ENCODE measurements around the gene CLCN7.

CLCN7 gene

DNA sequence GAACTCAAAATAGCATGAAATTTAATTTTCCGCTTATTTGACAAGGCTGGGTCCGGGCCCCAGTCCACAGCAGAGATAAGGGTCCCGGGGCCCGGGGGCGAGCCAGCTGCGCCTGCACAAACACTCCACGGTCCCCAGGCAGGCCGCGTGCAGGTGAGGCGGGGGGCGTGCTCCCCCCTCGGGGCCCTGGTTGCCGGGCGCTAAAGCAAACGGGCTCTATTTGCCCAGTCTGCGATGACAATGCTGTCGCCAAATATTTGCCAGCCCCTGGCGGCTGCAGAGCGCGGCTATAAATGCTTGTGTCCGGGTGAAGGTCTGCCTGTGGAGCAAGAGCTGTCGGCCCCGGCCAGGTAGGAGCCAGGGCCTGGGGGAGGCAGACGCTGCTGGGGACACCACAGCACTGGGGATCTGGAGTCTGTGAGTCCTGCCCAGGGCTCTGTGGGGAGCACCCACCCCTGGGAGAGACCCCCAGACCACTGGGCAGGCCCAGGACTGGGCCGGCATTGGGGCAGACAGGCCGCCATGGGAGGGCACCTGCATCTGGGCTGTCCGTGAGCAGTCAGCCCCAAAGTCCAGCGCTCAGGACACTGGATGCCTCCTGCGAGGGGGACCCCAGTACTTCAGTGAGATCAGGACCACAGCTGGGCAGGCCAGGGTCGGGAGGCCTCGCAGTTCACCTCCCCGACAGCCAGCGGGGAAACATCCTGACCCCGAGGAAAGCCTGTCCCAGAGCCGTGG, 43.9 kb downstream of the CLCN7 start, which contains the start of gene PERCC1:
PERCC1 (plus strand) TSS at position 320 of the 738 bp plus-strand sequence. CDS start 1,516 bp downstream, outside the sequence.
- DNase-seq (ENCODE audit: low read depth): no peak

- DNase-seq (ENCODE audit: low read depth): no peak
Measured at GRCh38 chr16:1430214-1430758, 44.5 kb downstream of the CLCN7 start.

GRCh38 chr16:1429631-1430030, 45.2 kb downstream of the CLCN7 start:
- no peak for DNase-seq (ENCODE audit: low read depth)

DNA sequence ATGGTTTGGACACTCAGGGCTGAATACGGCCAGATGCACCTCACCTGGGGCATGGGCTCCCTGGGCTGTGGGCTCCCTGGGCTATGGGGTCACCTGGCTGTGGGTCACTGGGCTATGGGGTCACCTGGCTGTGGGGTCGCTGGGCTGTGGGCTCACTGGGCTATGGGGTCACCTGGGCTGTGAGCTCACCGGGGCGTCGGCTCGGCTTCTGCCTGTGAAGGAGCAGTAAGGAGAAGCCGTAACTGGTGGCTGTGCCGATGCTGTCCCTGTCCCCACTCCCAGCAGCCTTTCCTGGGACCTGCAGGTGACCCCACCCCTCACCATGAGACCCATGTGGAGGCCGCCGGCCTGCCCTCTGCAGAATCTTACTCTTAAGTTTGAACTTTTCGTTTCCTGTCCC, 45.8 kb downstream of the CLCN7 start:
- no peak for DNase-seq (ENCODE audit: low read depth)

DNA sequence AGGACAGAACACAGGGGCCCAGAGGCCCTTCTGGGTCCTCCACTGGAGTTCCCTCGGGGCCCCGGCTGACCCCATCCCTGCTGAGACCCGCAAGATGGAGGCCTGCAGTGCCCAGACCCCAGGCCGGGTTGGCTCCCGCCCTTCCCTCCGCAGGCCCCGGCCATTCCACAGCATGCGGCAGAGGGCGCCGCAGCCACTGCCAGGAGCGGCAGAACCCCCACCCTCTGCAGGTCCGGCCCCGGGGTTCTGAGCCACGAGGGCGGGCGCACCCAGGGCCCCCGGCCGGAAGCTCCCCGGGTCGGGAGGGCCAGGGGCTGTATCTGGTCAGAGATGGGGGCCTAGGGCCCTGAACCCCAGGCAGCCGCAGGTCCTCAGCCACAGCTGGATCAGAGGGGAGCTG, 46.3 kb downstream of the CLCN7 start:
- peak; percentile 10 for DNase-seq (ENCODE audit: low read depth)

GRCh38 chr16:1427473-1428461, 47.1 kb downstream of the CLCN7 start:
- no peak for DNase-seq (ENCODE audit: low read depth)

DNA sequence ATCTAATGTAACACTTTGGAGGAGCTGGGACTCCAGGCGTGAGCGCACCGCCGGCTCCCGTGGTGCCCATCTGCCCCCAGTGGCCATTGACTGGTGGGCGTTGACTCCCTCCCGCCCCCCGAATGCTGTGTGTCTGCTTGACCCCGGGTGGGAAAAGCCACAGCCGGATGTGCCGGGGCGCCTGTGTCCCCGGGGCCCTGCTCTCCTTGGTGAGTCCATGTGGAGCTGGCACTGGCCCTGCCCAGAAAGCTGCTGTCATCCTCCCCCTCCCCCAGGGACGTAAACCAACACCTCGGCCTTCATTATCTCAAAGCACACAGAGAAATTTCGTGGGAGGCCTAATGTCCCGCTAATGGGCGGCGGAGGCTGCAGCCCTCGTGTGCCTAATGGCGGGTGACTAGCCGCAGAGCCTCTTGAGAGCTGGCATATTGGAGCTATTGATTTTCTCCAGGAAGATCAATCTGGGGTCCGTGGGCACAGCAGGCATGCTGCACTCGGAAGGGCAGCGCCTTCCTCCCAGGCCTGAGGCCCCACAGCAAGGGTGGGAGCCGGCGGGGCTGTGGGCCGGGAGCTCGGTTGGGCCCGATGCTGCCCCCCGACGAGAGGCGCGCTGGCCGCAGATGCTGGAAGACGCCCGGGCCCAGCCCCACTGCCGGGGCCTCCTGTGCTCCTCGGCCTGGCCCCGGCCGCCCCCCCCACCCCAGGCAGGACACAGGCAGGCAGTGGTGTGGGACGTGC, 47.9 kb downstream of the CLCN7 start:
- DNase-seq (ENCODE audit: low read depth): no peak

GRCh38 chr16:1425616-1426370, 49.0 kb downstream of the CLCN7 start:
- no peak for DNase-seq (ENCODE audit: low read depth)

- DNase-seq (ENCODE audit: low read depth): no peak
Measured at GRCh38 chr16:1424028-1424427, 50.8 kb downstream of the CLCN7 start.

DNA sequence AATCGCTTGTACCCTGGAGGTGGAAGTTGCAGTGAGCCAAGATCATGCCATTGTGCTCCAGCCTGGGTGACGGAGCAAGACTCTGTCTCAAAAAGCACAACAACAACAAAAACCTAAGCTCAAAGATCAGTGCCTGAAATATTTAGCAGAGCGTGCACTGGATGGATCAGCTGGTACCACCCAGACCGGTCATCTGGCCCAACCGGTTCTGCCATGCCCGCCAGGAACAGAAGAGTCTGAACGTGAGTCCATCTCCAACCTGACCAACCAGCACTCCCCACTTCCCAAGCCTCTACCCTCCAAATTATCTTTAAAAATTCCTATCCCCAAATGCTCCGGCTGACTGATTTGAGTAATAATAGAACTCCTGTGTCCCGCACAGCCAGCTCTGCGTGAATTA, 52.8 kb downstream of the CLCN7 start:
- DNase-seq (ENCODE audit: low read depth): no peak

DNA sequence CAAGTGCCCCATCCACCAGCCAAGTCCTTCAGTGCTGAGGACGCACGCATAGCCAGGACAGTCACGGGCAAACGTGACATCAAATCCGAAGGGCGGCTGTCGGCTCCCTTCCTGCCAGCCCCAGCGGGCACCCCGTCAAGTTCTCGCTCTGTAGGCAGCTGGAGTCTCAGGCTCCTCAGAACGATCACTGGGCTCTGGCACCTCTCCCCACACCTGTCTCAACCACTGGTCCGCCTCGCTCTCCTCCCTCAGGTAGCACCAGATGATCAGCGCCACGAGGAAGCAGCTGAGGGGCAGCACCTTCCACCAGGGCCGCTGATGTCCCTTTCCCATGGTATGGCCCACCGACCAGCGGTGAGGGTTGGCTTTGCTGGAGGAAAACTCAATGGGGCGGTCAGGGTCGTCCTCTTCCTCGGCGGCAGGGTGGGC, 54.7 kb downstream of the CLCN7 start:
- DNase-seq (ENCODE audit: low read depth): no peak

GRCh38 chr16:1416521-1416941, 58.3 kb downstream of the CLCN7 start:
- no peak for DNase-seq (ENCODE audit: low read depth)

GRCh38 chr16:1414532-1415260, 60.1 kb downstream of the CLCN7 start, which contains the start of gene UNKL:
UNKL (minus strand) TSS chr16:1414704; CDS start chr16:1414691, 13 bp downstream.
- DNase-seq (ENCODE audit: low read depth): peak; percentile 35

- peak; percentile 41 for DNase-seq (ENCODE audit: low read depth)
Measured at GRCh38 chr16:1413684-1414531, 60.9 kb downstream of the CLCN7 start.

- no peak for DNase-seq (ENCODE audit: low read depth)
Measured at GRCh38 chr16:1412847-1413246, 62.0 kb downstream of the CLCN7 start.

GRCh38 chr16:1408171-1408837, 66.5 kb downstream of the CLCN7 start:
- DNase-seq (ENCODE audit: low read depth): peak; percentile 84

DNA sequence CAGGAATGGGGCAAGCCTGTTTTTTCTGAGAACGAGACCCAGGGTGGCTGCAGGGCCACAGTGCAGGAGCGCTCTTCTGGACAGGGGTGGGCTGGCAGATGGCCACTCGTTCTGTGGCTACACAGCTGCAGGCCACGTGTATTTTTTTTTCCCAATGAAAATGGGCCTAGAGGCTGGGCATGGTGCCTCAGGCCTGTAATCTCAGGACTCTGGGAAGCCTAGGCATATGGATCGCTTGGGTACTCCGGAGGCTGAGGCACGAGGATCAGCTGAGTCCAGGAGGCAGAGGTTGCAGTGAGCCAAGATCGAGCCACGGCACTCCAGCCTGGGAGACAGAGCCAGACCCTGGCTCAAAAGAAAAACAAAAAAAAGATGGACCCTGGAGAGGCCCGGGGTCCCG, 67.1 kb downstream of the CLCN7 start:
- DNase-seq (ENCODE audit: low read depth): peak; percentile 12

DNA sequence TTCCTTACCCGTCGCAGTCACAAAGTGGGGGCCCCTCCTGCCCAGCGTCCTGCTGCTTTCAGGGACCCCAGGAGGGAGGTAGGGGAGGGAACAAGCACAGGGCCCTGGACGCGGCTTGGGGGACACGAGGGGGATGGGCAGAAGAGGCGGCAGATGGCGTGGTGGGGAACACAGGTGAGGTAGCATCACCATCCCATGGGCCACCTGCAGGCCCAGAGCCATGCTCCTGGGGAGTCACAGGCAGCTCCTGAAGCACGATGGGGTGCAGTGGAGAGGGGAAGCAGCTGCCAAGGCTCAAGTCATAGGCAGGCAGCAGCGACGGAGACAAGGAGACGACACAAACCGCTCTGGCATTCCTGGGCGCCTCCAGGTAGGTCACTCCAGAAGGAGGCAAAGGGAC, 71.1 kb downstream of the CLCN7 start:
- DNase-seq (ENCODE audit: low read depth): no peak

DNA sequence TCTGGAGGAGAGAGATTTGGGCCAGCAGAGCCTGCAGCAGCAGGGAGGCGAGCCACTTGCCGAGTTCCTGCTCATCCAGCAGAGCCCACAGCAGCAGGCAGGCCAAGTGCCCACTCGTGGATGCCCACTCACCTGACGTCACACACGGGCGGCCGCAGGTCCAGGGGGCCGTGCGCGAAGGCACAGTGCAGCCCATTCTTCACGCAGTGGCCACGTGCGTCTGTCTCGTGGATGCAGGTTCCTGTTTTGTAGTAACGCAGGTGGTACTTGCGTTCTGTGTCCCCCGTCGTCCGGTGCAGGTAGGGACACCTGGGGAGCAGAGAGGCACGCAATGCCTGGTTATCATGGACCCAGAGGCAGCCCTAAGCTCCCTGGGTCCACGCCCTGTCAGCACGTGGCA, 71.8 kb downstream of the CLCN7 start:
- no peak for DNase-seq (ENCODE audit: low read depth)
